T-helper 2 cell treated with Interferon-gamma antibody and Interleukin-4, amounts not matched to agents 100 ng/mL and 5 ng/mL, for 36 hours (primary cell): ENCODE results near the gene RHO. TPM values are rescaled to one million over a fixed set of nuclear protein-coding genes. Genes with fewer than 3 reads are reported as not detected.
"Not testable (repeated sequence)": the region's sequence is repeated elsewhere in the genome, so short reads cannot be mapped to it uniquely, and the experiment has no call there.

ENCODE experiments used
- intact Hi-C: fragments of 100-400 bp; cut with micrococcal nuclease; formaldehyde crosslinking; loops from one replicate; pipeline ENCODE4 v1.15.1; 2023
- total RNA-seq: library from RNA; stranded (reverse); gene quantifications from 2 replicates; pipeline ENCODE4 v1.2.3, GENCODE V29; 2022

RHO gene
- not detected in 2 replicates for total RNA-seq

- intact Hi-C loops, result no loop called here
Measured at GRCh38 chr3:129528589-129529100, at the start of gene RHO. Gene RHO (plus strand): TSS chr3:129528639. CDS start chr3:129528734, 95 bp downstream.

- intact Hi-C loops, result not testable (repeated sequence)
Measured at GRCh38 chr3:129481225-129481765, 47.1 kb upstream of the RHO start.

DNA sequence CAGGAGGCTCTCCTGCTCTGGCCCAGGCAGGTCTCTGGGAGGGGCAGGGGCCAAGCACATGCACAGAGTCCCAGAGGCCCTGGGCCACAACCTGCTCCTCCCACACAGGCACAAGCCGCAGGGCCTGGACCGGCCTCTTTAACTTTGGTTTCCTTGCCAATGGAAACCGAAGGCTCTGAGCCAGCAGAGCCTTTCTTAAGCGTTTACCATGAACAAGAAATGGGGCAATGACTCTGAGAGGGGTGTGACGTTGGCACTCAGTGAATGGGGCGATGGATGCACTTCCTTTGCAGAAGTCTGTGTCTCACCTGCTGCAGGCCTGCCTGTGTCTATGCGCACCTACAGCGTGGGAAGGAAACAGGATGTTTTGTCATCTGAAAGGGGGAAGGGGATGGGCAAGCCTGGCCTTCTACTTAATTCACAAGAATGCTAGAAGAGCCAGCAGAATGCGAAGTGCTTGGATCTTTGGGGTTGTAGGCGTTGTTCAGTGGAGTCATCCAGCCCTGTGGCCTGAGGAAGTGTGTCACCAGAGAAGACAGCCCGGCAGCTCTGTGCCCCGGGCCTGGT is 46.6 kb upstream of the RHO start:
- intact Hi-C loops, result no loop called here

DNA sequence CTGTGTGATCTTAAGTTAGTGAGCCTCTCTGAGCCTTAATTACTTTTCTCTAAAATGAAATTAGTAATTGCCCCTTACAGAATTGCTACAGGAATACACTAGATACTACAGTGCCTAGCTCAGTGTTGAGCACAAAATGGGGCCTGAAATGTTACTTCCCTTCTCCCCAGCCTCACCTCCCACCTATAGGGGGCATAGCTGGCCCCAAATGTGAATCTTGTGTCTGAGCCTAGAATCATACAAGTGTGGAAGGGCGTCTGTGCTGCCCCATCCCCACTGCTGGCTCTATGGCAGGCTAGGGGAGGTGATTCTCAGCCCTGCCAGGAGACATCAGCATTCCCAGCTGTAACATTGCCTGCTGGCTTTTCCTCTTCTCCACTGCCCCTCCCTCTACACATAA is 45.7 kb upstream of the RHO start:
- intact Hi-C loops, result no loop called here

- intact Hi-C loops, result no loop called here
Measured at GRCh38 chr3:129483870-129484269, 44.6 kb upstream of the RHO start.

- intact Hi-C loops, result not testable (repeated sequence)
Measured at GRCh38 chr3:129485146-129485545, 43.3 kb upstream of the RHO start.

DNA sequence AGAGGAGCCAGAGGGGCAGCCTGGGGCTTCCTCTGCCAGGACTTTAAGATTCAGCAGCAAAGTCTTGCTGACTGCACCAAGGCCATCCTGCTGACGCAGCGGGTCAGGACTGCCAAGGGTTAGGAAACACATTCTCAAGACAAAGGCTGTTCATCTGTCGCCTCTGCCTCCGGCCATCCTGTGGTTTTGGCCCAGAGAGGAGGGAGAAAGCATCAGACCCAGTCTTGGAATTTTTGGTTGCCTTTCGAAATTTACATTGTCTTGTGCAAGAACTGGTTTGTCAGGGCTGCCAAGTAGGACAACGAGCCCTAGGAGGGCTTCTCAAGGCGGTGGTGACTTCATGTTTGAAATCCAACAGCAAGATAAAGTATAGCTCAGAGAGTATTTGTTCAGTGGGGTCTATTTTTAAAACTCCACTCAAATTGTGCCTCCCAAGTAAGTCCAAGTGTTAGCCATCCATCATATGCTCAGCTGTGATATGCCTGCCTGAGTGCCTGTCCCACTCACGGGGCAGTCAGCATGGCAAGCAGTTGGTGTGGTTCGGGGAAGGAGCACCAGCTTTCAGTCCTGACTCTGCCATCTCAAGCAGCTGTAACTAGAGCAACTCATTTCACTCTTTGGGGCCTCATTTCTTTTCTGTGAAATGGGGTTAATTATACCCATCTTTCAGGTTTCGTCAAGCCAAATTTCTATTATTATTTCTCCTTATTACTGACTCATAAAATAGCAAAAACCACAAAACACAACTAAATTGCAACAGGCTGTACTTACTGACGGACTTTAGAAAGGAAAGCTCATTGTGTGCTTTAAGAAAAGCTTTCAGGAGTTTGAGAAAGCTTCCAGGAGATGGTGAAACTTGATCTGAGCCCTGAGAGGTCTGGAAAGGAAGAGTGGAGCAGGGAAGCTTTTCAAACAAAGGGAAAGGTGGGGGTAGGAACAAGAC is 42.4 kb upstream of the RHO start:
- intact Hi-C loops, result no loop called here

DNA sequence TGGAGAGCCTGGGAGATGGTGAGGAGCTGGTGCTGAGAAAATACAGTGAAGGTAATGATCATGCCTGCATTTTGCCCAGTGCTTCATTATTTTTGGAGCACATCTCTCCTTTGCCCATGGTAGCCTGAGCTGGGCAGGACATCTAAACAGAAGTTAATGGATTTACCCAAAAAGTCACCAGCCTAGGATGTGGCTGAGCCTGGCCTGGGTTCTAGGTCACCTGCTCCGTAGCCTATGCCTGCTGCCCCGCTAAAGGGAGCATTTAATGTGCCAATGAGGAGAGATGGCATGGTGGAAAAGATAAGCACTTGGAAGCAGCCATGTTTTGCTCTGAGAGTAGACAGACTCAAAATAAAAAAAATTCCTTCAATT is 41.8 kb upstream of the RHO start:
- intact Hi-C loops, result no loop called here

DNA sequence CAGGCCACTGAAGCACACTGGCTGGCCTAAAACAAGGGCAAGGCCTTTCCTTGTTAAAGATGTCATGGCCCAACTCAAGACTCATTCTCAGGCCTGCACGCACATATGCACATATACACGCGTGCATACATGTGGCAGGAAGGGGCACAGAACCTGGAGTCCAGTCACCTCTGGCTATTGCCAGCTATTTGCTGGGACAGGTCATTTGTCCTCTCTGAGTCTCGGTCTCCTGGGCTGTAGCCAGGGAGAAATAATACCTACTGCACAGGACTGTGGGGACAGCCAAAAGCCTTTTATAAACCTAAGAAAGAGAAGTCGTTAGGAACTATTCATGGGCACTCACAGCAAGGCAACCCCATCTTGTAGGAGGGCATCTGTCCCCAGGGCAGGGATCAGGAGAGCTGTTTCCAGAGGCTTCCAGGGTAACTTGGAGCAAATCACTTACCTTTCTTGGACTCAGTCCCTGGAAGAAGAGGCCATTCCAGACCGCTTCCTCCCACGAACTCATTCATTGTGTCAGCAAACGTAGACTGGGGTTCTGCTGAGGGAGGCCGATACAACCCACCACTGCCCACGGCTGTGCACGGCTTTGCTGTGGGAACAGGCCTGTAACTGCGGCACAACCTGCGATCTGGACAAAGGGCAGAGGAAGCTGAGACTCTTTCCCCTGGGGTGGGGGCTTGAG is 41.1 kb upstream of the RHO start:
- intact Hi-C loops, result no loop called here

DNA sequence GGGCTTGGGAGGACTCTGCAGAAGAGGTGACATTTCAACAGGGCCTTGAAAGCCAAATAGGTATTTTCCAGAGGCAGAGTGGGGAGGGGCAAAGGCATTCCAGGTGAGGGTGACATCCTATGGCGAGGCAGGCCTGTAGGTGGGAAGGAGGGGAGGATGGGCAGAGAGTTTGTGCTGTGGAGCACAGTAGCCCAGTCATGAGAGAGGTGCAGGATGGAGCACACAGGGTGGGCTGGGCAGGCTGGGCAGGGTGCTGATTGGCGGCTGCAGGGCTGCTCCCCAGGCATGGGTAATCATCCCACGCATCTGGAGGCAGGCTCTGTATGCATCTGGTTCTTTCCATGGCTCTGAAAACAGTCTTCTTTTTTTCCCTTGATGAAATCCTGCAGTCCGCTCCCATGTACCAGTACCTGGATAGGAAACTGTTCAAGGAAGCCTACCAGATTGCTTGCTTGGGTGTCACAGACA is 40.5 kb upstream of the RHO start:
- intact Hi-C loops, result not testable (repeated sequence)

GRCh38 chr3:129489258-129489657 is 39.2 kb upstream of the RHO start:
- intact Hi-C loops, result not testable (repeated sequence)

- intact Hi-C loops, result loop anchor here (1.0 to 10.0 kb wide), 3 partner anchors 115 to 444 kb away; partner anchors contain the start of gene PLXND1
Measured at GRCh38 chr3:129490273-129490675, 38.2 kb upstream of the RHO start.

DNA sequence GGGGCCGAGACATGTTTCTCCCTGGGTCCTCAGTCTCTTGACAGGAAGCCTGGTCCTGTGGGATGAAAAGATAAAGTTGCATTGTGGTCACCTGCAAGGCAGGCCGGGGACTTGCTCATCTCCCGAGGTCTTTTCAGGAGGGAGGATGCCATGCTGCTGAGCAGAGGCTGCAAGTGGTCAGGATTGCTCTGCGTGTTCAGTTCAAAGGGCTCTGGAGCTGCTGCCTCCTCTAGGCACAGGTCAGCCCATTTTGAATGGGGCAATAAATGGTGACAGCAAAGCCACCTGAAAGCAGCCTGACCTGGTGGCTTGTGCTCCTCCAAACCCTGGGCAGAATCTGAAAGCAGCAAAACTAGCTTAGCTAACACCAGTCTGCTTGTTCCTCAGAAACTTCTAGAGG is 37.4 kb upstream of the RHO start:
- intact Hi-C loops, result loop anchor here (10.0 kb wide), 1 partner anchor 114 kb away; the partner anchor contains the start of gene PLXND1

DNA sequence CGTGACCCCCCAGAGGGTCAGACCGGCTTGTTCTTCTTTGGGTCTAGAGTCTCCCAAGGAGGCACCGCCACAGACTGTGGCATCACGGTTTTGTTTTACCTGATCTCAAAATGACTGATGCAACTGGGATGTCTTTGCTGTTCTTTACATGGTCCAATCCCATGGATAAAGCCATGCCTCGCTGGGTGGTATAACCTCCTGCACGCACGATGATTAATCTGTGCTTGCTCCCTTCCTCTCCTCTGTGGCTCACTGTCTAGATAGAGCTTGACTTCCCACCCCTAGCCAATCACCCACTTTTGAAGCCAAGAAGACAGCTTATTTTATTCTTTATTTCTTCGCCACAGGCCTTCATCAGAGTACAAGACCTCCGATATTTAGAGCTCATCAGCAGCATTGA is 36.6 kb upstream of the RHO start:
- intact Hi-C loops, result loop anchor here (10.0 kb wide), 1 partner anchor 113 kb away; the partner anchor contains the start of gene PLXND1

GRCh38 chr3:129492691-129493090 is 35.7 kb upstream of the RHO start:
- intact Hi-C loops, result loop anchor here (10.0 kb wide), 1 partner anchor 112 kb away; the partner anchor contains the start of gene PLXND1

DNA sequence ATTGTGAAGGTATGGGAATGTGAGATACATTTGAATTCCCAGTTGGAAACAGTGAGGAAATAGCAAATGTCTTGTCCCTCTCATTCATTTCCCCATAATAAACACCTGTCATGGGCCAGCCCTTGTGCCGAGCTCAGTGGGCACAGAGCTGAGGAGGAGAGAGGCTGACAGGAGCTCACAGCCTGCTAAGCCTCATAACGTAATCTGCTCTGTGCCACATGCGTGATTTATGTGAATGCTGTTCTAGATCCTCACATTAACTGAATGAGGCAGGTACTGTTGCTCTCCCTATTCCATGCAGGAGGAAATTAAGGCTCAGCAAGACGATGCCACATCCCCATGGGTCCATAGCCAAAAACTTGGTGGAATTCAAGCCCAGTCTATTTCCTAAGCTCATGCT is 35.2 kb upstream of the RHO start:
- intact Hi-C loops, result loop anchor here (10.0 kb wide), 1 partner anchor 112 kb away; the partner anchor contains the start of gene PLXND1

- intact Hi-C loops, result loop anchor here (10.0 kb wide), 1 partner anchor 110 kb away; the partner anchor contains the start of gene PLXND1
Measured at GRCh38 chr3:129494499-129494898, 33.9 kb upstream of the RHO start.

DNA sequence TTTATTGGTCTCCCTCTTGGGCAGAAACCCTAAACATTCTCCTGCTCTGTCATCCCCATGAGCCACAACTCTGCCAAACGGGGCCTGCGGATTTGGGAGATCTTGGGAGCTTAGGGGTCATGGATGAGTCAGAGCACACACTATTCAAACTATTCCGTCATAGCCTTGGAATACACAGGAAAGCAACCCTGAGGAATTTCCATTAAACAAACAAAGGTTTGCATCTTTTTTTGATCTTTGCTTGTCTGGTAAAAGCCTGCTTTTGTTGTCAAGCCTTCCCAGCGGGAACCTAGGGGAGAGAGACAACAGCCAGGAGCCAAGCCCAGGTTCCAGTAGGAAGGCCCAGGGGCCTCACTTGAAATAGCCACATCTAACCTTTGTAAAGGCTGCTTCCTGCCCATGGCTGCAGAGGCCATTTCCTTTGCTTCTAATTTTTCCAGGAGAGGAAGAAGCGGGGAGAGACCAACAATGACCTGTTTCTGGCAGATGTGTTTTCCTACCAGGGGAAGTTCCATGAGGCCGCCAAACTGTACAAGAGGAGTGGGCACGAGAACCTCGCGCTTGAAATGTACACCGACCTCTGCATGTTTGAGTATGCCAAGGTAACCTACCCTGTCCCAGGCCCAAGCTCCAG is 33.3 kb upstream of the RHO start:
- intact Hi-C loops, result loop anchor here (10.0 kb wide), 1 partner anchor 110 kb away; the partner anchor contains the start of gene PLXND1

- intact Hi-C loops, result loop anchor here (10.0 kb wide), 1 partner anchor 107 kb away; the partner anchor contains the start of gene PLXND1
Measured at GRCh38 chr3:129497876-129498275, 30.6 kb upstream of the RHO start.
